GM12878 (cell line): ENCODE measurements around the gene RERG.

Experiments
- CTCF ChIP-seq, 3 experiments: IDR thresholded peaks in 2 of 3; conservative IDR thresholded peaks in 1 of 3; 2 replicates each; pipeline ENCODE4 v1.5.1; 2011; ENCODE audit warnings: low read depth in 3 of 3, low read length in 3 of 3, mild to moderate bottlenecking in 3 of 3, control low read depth in 2 of 3, moderate library complexity in 2 of 3, inconsistent platforms in 1 of 3, mixed read lengths in 1 of 3; ENCODE audit not compliant: control insufficient read depth in 2 of 3, insufficient read depth in 1 of 3; ENCODE audit errors: extremely low read depth in 1 of 3
- EP300 ChIP-seq, 2 experiments: fragments of 150-350 bp in 1 of 2; IDR thresholded peaks; 2 replicates each; pipeline ENCODE4 v1.6.1; 2011 to 2012; ENCODE audit warnings: low read depth in 2 of 2, low read length in 2 of 2, borderline replicate concordance in 1 of 2, improper control_type of control experiment in 1 of 2, inconsistent platforms in 1 of 2; ENCODE audit not compliant: control insufficient read depth in 1 of 2
- NR2C2 ChIP-seq: IDR thresholded peaks from 2 replicates; pipeline ENCODE4 v1.6.1; 2011; ENCODE audit warnings: borderline replicate concordance, low read depth; ENCODE audit not compliant: control insufficient read depth, insufficient read length
- PBX3 ChIP-seq: IDR thresholded peaks from 2 replicates; pipeline ENCODE4 v1.6.1; 2011; ENCODE audit warnings: mild to moderate bottlenecking, low read depth, low read length, moderate library complexity; ENCODE audit not compliant: insufficient replicate concordance
- POLR2AphosphoS5 ChIP-seq: IDR thresholded peaks from 2 replicates; pipeline ENCODE4 v1.6.1; 2011; ENCODE audit warnings: mild to moderate bottlenecking, low read length, inconsistent platforms
- REST ChIP-seq: IDR thresholded peaks from 2 replicates; pipeline ENCODE4 v1.6.1; 2012; ENCODE audit warnings: mild to moderate bottlenecking, low read depth, low read length
- SUZ12 ChIP-seq: fragments of 200-600 bp; sonication (generic); IDR thresholded peaks from one replicate; pipeline ENCODE4 v1.6.1; 2018; ENCODE audit warnings: antibody characterized with exemption, mild to moderate bottlenecking; ENCODE audit not compliant: unreplicated experiment

- TF ChIP-seq REST: no peak
- no peak for TF ChIP-seq POLR2AphosphoS5
- TF ChIP-seq CTCF (IDR thresholded peaks at IDR 0.05 in 2 of 3, conservative IDR thresholded peaks at IDR 0.05 in 1 of 3; ENCODE audit: control insufficient read depth in 2 of 3, extremely low read depth in 1 of 3, insufficient read depth in 1 of 3, low read depth in 3 of 3, low read length in 3 of 3): no peak
- TF ChIP-seq PBX3: no peak
- no peak for TF ChIP-seq NR2C2
- TF ChIP-seq EP300 (IDR thresholded peaks at IDR 0.05; ENCODE audit: borderline replicate concordance in 1 of 2, control insufficient read depth in 1 of 2, low read depth in 2 of 2, low read length in 2 of 2): no peak
- TF ChIP-seq SUZ12: no peak
Measured at GRCh38 chr12:15216036-15216889, 5.0 kb downstream of the RERG start.
